ENCODE measurements around the gene TMPRSS3. TPM values are rescaled to one million over a fixed set of nuclear protein-coding genes. Genes with fewer than 3 reads are reported as not detected.

The TMPRSS3 gene
- total RNA-seq, 1 donor from 2014 or later: 14.4 TPM

- H3K4me1 Mint-ChIP-seq (ENCODE audit: low read depth): peaks cover 50% of the 10 kb centered on the region
- H3K36me3 Mint-ChIP-seq (ENCODE audit: insufficient read depth): no peaks in the 10 kb centered on the region
- H3K9me3 Mint-ChIP-seq (ENCODE audit: low read depth): peaks cover 3% of the 10 kb centered on the region
- no peak overlapping the region for H3K4me3 Mint-ChIP-seq (ENCODE audit: low read depth)
- TF ChIP-seq, protein P1, sequence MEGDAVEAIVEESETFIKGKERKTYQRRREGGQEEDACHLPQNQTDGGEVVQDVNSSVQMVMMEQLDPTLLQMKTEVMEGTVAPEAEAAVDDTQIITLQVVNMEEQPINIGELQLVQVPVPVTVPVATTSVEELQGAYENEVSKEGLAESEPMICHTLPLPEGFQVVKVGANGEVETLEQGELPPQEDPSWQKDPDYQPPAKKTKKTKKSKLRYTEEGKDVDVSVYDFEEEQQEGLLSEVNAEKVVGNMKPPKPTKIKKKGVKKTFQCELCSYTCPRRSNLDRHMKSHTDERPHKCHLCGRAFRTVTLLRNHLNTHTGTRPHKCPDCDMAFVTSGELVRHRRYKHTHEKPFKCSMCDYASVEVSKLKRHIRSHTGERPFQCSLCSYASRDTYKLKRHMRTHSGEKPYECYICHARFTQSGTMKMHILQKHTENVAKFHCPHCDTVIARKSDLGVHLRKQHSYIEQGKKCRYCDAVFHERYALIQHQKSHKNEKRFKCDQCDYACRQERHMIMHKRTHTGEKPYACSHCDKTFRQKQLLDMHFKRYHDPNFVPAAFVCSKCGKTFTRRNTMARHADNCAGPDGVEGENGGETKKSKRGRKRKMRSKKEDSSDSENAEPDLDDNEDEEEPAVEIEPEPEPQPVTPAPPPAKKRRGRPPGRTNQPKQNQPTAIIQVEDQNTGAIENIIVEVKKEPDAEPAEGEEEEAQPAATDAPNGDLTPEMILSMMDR (IDR thresholded peaks at IDR 0.05; ENCODE audit: unreplicated experiment): no peak
- no peak overlapping the region for H3K27ac Mint-ChIP-seq
- H3K27me3 Mint-ChIP-seq: no peaks in the 10 kb centered on the region
- DNase-seq (ENCODE audit: low spot score, unreplicated experiment): no peak
Observed at GRCh38 chr21:42393443-42393950, 2.4 kb downstream of the TMPRSS3 start.

DNA sequence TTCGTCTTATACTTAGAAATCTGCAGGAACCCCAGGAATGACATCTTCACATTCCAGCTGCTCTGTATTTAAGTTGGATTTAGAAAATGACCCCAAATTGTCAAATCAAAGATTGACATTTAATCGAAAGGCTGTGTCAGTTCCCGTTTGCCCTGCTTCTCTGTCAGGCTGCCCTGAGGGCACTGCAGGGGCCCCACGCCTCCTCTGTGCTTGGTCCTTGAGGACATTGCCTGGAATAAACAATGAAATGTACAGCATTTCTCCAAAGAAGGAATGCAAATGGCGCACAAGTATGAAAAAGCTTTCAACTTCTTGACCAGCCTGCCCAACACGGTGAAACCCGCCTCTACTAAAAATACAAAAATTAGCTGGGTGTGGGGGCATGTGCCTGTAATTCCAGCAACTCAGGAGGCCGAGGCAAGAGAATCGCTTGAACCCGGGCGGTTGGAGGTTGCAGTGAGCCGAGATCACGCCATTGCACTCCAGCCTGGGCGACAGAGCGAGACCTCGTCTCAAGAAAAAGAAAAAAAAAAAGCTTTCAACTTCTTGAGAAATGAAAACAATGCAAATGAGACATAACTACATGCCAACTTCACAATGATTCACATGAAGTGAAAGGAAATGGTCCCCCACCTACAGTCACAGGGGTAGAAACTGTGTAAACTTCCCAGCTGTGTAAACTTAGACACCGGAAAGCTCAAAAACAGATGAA, 3.0 kb downstream of the TMPRSS3 start:
- H3K4me1 Mint-ChIP-seq (ENCODE audit: low read depth): peaks cover 50% of the 10 kb centered on the region
- H3K4me3 Mint-ChIP-seq (ENCODE audit: low read depth): no peak overlapping the region
- no peak for DNase-seq (ENCODE audit: low spot score, unreplicated experiment)
- H3K9me3 Mint-ChIP-seq (ENCODE audit: low read depth): peaks cover 3% of the 10 kb centered on the region
- no peak overlapping the region for H3K27ac Mint-ChIP-seq
- no peaks in the 10 kb centered on the region for H3K36me3 Mint-ChIP-seq (ENCODE audit: insufficient read depth)
- H3K27me3 Mint-ChIP-seq: no peaks in the 10 kb centered on the region
- TF ChIP-seq, protein P1 (IDR thresholded peaks at IDR 0.05; ENCODE audit: unreplicated experiment): no peak

DNA sequence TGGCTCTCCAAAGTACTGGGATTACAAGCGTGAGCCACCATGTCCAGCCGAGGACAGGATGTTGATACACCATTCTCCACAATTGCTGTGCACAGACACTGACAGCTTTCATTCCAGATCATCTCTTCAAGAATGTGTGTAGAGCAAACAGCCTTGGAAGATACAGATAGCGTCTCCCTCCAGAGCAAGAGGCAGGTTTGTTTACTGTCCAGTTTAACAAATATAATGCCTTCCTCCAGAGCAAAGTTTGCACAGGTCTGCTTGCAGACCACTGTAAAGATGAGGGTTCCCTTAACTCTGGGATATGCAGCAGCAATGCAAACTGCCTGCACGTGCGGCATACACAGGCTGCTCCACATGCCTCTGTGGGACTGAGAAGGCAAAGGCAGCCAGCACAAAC, 4.6 kb downstream of the TMPRSS3 start:
- Mint-ChIP-seq H3K36me3 (ENCODE audit: insufficient read depth) (no peaks in the 10 kb centered on the region), H3K27me3 (no peaks in the 10 kb centered on the region), H3K4me1 (ENCODE audit: low read depth) (peaks cover 62% of the 10 kb centered on the region), H3K27ac (no peak overlapping the region), H3K4me3 (ENCODE audit: low read depth) (no peak overlapping the region), H3K9me3 (ENCODE audit: low read depth) (peaks cover 3% of the 10 kb centered on the region)
- TF ChIP-seq, protein P1 (IDR thresholded peaks at IDR 0.05; ENCODE audit: unreplicated experiment): no peak
- no peak for DNase-seq (ENCODE audit: low spot score, unreplicated experiment)

DNA sequence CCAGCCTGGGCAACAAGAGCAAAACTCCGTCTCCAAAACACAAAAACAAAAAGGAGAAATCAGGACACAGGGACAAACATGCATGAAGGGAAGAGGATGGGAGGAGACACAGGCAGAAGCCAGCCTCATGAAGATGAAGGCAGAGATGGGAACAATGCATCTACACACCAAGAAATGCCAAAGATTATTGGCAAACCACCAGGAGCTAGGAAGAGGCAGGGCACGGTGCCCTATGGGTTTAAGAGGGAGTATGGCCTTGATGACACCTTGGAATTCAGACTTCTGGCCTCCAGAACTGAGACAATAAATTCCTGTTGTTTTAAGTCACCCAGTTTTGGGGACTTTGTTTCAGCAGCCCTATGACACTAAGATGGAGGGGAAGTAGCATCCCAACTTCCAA, 5.2 kb downstream of the TMPRSS3 start:
- H3K36me3 Mint-ChIP-seq (ENCODE audit: insufficient read depth): no peaks in the 10 kb centered on the region
- no peaks in the 10 kb centered on the region for H3K27me3 Mint-ChIP-seq
- TF ChIP-seq, protein P1 (IDR thresholded peaks at IDR 0.05; ENCODE audit: unreplicated experiment): no peak
- peak overlapping the region; percentile 99 for H3K27ac Mint-ChIP-seq
- no peak for DNase-seq (ENCODE audit: low spot score, unreplicated experiment)
- H3K9me3 Mint-ChIP-seq (ENCODE audit: low read depth): peaks cover 3% of the 10 kb centered on the region
- H3K4me3 Mint-ChIP-seq (ENCODE audit: low read depth): no peak overlapping the region
- peaks cover 63% of the 10 kb centered on the region for H3K4me1 Mint-ChIP-seq (ENCODE audit: low read depth)

DNA sequence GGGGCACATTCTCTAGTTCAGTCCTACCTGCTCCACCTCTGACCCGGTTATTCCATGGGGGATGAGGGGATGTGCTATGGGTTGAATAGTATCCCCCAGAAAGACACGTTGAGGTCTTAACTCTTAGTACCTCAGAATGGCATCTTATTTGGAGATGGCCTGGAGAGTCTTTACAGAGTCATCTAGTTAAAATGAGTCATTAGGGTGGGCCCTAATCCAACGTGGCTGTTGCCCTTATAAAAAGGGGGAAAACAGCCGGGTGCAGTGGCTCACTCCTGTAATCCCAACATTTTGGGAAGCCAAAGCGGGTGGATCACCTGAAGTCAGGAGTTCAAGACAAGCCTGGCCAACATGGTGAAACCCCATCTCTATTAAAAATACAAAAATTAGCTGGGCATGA, 5.7 kb downstream of the TMPRSS3 start:
- H3K27ac Mint-ChIP-seq: peak overlapping the region; percentile 99
- peaks cover 67% of the 10 kb centered on the region for H3K4me1 Mint-ChIP-seq (ENCODE audit: low read depth)
- no peak for DNase-seq (ENCODE audit: low spot score, unreplicated experiment)
- TF ChIP-seq, protein P1 (IDR thresholded peaks at IDR 0.05; ENCODE audit: unreplicated experiment): no peak
- no peak overlapping the region for H3K4me3 Mint-ChIP-seq (ENCODE audit: low read depth)
- H3K9me3 Mint-ChIP-seq (ENCODE audit: low read depth): peaks cover 3% of the 10 kb centered on the region
- H3K27me3 Mint-ChIP-seq: no peaks in the 10 kb centered on the region
- no peaks in the 10 kb centered on the region for H3K36me3 Mint-ChIP-seq (ENCODE audit: insufficient read depth)
